Esophagus squamous epithelium (tissue), 5 donors: ENCODE measurements around the gene TUBG2. TPM values are rescaled to one million over a fixed set of nuclear protein-coding genes. Genes with fewer than 3 reads are reported as not detected.
"Not testable (repeated sequence)": the region's sequence is repeated elsewhere in the genome, so short reads cannot be mapped to it uniquely, and the experiment has no call there.

Experiments
- DNase-seq: peaks from one replicate; lab custom pipeline; 2025; lab: John Stamatoyannopoulos, UW
- H3K27ac ChIP-seq, 4 donors: fragments of 200-600 bp; sonication (generic); one replicate each; pipeline ENCODE4 v1.5.1; 2016 to 2019; ENCODE audit warnings: mild to moderate bottlenecking in 1 of 4
- H3K27me3 ChIP-seq, 4 donors: fragments of 200-600 bp; sonication (generic); 1 replicate in 3 of 4; 2 replicates in 1 of 4; pipeline versions ENCODE4 v1.5.1 to v1.6.0; 2017 to 2021; ENCODE audit warnings: antibody characterized with exemption in 1 of 4
- H3K36me3 ChIP-seq, 3 donors: fragments of 200-600 bp; sonication (generic); one replicate each; pipeline ENCODE4 v1.5.1; 2016 to 2019
- H3K4me1 ChIP-seq, 3 donors: fragments of 200-600 bp; sonication (generic); one replicate each; pipeline ENCODE4 v1.5.1; 2017 to 2019
- H3K4me3 ChIP-seq, 4 donors: fragments of 200-600 bp; sonication (generic); 1 replicate in 3 of 4; 2 replicates in 1 of 4; pipeline ENCODE4 v1.5.1; 2016 to 2019; ENCODE audit warnings: mild to moderate bottlenecking in 2 of 4, moderate library complexity in 1 of 4
- H3K9me3 ChIP-seq, 3 donors: fragments of 200-600 bp; sonication (generic); one replicate each; pipeline ENCODE4 v1.5.1; 2016 to 2019
- POLR2A ChIP-seq, 4 donors: fragments of 450-650 bp; IDR thresholded peaks; one replicate each; pipeline ENCODE4 v1.6.1; 2017; ENCODE audit warnings: antibody characterized with exemption in 4 of 4, mild to moderate bottlenecking in 4 of 4, moderate library complexity in 3 of 4
- WGBS, 2 donors: methylation state at CpG; one replicate each; pipeline ENCODE4 v1.1.5; 2018; 5-methylcytosine and 5-hydroxymethylcytosine counted together
- intact Hi-C: fragments of 100-400 bp; cut with DNase I; formaldehyde crosslinking; loops from one replicate; pipeline ENCODE4 v1.15.0; 2022
- total RNA-seq, 4 donors: library from RNA; depleted of rRNA; stranded (reverse); fragments of >200 nt; gene quantifications; one replicate each; pipeline ENCODE4 v1.1.0, GENCODE V29; 2016
- TF ChIP-seq, protein P1 (sequence below), 6 experiments: fragments of 450-650 bp in 4 of 6; fragments of 200-600 bp in 2 of 6; sonication (generic) in 2 of 6; IDR thresholded peaks; one replicate each; pipeline ENCODE4 v1.5.1; 2016 to 2019; ENCODE audit warnings: antibody characterized with exemption in 6 of 6, mild to moderate bottlenecking in 4 of 6, moderate library complexity in 4 of 6
- donor health status: DM: yes; HTN: yes; CAD: no.

Gene TUBG2
- total RNA-seq, 4 donors from 2014 or later: 7.1 to 14.5 (median 8.8) TPM

DNA sequence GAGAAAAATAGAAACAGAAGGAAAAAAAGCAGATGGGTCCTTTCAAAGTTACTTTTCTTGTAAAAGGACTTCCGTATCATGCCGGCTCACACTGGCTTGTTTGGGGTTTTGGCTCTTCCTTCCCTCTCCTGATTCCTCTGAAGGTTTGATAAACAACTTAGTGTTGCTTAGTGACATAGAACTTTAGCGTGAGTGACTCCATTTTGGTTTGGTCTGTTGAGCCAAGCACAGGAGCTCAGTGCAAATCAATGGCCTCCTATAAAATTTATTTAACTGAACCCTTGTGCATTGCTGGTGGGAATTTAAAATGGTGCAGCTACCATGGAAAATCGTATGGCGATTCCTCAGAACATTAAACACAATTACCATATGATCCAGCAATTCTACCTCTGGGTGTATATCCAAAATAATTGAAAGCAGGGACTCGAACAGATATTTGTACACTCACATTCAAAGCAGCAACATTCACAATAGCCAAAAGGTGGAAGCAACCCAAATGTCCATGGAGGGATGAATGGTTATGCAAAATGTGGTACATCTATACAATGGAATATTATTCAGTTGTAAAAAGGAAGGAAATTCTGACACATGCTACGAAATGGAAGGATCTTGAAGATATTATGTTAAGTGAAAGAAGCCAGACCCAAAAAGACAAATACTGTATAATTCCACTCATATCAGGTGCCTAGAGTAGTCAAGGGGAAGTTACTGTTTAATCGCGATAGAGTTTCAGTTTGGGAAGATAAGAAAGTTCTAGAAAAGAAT, 1.1 kb upstream of the TUBG2 start:
- no peaks in the 10 kb centered on the region for H3K9me3 ChIP-seq
- 77 to 86% methylated on average over 9 of the region's 9 CpGs for WGBS, 2 donors

DNA sequence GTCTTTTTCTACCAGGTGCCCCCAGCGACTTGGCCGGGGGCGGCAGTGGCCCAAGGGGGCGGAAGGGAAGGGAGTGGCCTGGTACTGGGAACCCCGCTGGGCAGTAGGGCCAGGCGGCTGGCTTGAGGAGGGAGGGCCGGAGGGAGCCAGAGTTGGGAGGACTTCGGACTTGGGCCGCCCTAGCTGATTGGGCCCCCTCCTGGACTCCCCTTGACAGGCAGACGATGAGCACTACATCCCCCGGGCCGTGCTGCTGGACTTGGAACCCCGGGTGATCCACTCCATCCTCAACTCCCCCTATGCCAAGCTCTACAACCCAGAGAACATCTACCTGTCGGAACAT, 819 bp downstream of the TUBG2 start:
- H3K27me3 ChIP-seq, intact Hi-C loops, DNase-seq, H3K9me3 ChIP-seq: not testable (repeated sequence)
- peak overlapping the region; percentile 61 to 85 (median 63) for H3K4me3 ChIP-seq
- peaks cover 5 to 35% (median 13%) of the 10 kb centered on the region in 3 donors for H3K4me1 ChIP-seq
- WGBS, 2 donors: no CpG with 5 or more reads among the region's 14 CpGs
- H3K36me3 ChIP-seq: peaks cover 0 to 37% (median 0%) of the 10 kb centered on the region in 3 donors
- peak overlapping the region; percentile 73 to 88 (median 80) for H3K27ac ChIP-seq

More for the DNA sequence above, 1.1 kb upstream of the TUBG2 start:
- Histone ChIP-seq H3K36me3 (peaks cover 0 to 18% (median 0%) of the 10 kb centered on the region in 3 donors), H3K4me3 (no peak overlapping the region), H3K4me1 (peaks cover 16 to 54% (median 23%) of the 10 kb centered on the region in 3 donors), H3K27me3 (no peaks in the 10 kb centered on the region), H3K27ac (no peak overlapping the region)
- TF ChIP-seq, protein P1, sequence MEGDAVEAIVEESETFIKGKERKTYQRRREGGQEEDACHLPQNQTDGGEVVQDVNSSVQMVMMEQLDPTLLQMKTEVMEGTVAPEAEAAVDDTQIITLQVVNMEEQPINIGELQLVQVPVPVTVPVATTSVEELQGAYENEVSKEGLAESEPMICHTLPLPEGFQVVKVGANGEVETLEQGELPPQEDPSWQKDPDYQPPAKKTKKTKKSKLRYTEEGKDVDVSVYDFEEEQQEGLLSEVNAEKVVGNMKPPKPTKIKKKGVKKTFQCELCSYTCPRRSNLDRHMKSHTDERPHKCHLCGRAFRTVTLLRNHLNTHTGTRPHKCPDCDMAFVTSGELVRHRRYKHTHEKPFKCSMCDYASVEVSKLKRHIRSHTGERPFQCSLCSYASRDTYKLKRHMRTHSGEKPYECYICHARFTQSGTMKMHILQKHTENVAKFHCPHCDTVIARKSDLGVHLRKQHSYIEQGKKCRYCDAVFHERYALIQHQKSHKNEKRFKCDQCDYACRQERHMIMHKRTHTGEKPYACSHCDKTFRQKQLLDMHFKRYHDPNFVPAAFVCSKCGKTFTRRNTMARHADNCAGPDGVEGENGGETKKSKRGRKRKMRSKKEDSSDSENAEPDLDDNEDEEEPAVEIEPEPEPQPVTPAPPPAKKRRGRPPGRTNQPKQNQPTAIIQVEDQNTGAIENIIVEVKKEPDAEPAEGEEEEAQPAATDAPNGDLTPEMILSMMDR (IDR thresholded peaks at IDR 0.05): no peak
- no peak for TF ChIP-seq POLR2A (IDR thresholded peaks at IDR 0.05)
- intact Hi-C loops: no loop called here
- DNase-seq: no peak

DNA sequence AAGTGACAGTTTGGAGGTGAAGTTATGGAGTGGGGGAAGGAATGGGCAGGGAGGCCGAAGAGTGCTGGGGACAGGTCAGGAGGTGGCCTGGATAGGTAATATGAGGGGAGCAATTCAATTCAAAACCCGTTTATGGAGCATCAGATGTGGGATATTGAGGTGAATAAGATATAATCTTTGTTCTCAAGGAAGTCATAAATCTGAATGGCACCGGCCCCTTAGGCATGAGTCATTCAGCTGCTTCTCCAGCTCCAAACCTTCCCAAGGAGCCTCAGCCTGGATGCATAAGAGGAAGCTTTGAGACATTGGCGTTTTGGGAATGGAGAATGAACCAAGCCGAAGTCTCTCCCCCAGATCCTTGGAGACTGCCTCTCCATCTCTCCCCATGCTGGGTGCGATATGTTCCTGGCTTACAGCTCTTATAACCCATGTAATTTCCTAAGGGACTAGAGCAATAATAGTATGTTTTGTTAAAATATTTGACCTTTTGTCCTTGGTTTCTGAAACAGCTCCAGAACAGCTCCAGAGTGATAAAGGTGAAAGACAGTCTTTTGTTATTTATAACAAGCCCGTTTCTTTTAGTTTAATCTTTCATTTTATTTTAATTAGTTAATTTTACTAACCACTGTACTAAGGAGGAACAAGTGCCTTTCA, 1.7 kb downstream of the TUBG2 start:
- intact Hi-C loops: no loop called here
- peak overlapping the region in 2 of 4 donors; percentile 34 to 57 for H3K27ac ChIP-seq
- WGBS, 2 donors: 33 to 46% methylated on average over 7 of the region's 7 CpGs

DNA sequence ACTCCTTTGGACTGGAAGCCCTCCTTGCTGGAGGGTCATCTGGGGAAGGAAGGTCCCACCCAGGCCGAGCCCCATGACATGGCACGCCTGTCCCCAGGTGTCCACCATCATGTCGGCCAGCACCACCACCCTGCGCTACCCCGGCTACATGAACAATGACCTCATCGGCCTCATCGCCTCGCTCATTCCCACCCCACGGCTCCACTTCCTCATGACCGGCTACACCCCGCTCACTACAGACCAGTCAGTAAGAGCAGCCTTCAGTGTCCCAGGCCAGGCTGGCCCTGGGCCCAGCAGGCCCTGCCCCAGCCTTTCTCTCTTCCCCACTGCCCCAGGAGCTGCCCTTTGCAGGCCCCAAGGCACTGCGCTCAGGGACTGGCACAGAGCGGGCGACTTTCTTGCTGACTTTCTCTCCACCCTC, 6.5 kb downstream of the TUBG2 start:
- peak overlapping the region in 2 of 4 donors; percentile 34 to 98 for H3K27ac ChIP-seq
- no peak overlapping the region for H3K4me3 ChIP-seq
- DNase-seq: no peak
- WGBS, 2 donors: 87 to 98% methylated on average over 12 to 13 of the region's 14 CpGs
- no peaks in the 10 kb centered on the region for H3K9me3 ChIP-seq
- H3K36me3 ChIP-seq: peaks cover 17 to 93% (median 29%) of the 10 kb centered on the region in 3 donors
- H3K27me3 ChIP-seq: no peaks in the 10 kb centered on the region
- H3K4me1 ChIP-seq: peaks cover 26 to 55% (median 38%) of the 10 kb centered on the region in 3 donors
- TF ChIP-seq, protein P1 (IDR thresholded peaks at IDR 0.05): no peak
- TF ChIP-seq POLR2A (IDR thresholded peaks at IDR 0.05): no peak
- intact Hi-C loops: no loop called here

More for the DNA sequence above, 1.7 kb downstream of the TUBG2 start:
- H3K9me3 ChIP-seq: no peaks in the 10 kb centered on the region
- no peak overlapping the region for H3K4me3 ChIP-seq
- H3K27me3 ChIP-seq: no peaks in the 10 kb centered on the region
- H3K36me3 ChIP-seq: peaks cover 5 to 46% (median 6%) of the 10 kb centered on the region in 3 donors
- H3K4me1 ChIP-seq: peaks cover 5 to 31% (median 13%) of the 10 kb centered on the region in 3 donors
- no peak for TF ChIP-seq POLR2A (IDR thresholded peaks at IDR 0.05)
- TF ChIP-seq, protein P1 (IDR thresholded peaks at IDR 0.05): no peak
- no peak for DNase-seq

DNA sequence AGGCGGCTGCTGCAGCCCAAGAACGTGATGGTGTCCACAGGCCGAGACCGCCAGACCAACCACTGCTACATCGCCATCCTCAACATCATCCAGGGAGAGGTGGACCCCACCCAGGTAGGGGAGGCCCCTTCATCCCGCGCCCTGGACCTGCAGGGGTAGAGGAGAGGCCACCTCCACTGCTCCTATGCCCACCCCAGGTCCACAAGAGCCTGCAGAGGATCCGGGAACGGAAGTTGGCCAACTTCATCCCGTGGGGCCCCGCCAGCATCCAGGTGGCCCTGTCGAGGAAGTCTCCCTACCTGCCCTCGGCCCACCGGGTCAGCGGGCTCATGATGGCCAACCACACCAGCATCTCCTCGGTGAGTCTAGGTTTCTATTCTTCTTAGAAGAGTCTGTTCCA, 7.0 kb downstream of the TUBG2 start:
- DNase-seq, intact Hi-C loops, H3K9me3 ChIP-seq, H3K27me3 ChIP-seq, H3K4me3 ChIP-seq: not testable (repeated sequence)
- peaks cover 32 to 55% (median 40%) of the 10 kb centered on the region in 3 donors for H3K4me1 ChIP-seq
- WGBS, 2 donors: 81 to 89% methylated on average over 8 to 9 of the region's 16 CpGs
- peaks cover 18 to 97% (median 34%) of the 10 kb centered on the region in 3 donors for H3K36me3 ChIP-seq
- H3K27ac ChIP-seq: peak overlapping the region in 3 of 4 donors; percentile 72 to 98 (median 78)
